Suprapubic skin (tissue), 3 donors: ENCODE data around the gene DBP.

Experiments used
- POLR2A ChIP-seq, 2 donors: fragments of 450-650 bp; IDR thresholded peaks; one replicate each; pipeline ENCODE4 v1.6.1; 2017; ENCODE audit warnings: antibody characterized with exemption in 2 of 2, mild to moderate bottlenecking in 2 of 2, moderate library complexity in 2 of 2
- TF ChIP-seq, protein P1 (sequence below), 2 donors: fragments of 200-600 bp in 1 of 2; fragments of 450-650 bp in 1 of 2; sonication (generic) in 1 of 2; IDR thresholded peaks; one replicate each; pipeline ENCODE4 v1.5.1; 2016 to 2019; ENCODE audit warnings: antibody characterized with exemption in 2 of 2, mild to moderate bottlenecking in 1 of 2, moderate library complexity in 1 of 2

DNA sequence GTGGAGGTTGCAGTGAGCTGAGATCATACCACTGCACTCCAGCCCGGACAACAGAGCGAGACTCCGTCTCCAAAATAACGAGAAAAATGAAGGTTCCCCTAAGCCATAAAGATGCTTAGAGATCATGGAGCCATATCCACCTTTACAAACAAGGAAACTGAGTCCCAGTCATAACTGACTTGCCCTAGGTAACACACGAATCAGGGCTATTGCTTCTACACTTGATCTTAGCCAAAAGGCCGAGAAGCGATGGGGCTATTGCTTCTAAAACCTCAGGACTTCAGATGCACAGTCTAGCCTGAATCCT, 3.2 kb downstream of the DBP start:
- no peak for TF ChIP-seq POLR2A (IDR thresholded peaks at IDR 0.05)
- TF ChIP-seq, protein P1, sequence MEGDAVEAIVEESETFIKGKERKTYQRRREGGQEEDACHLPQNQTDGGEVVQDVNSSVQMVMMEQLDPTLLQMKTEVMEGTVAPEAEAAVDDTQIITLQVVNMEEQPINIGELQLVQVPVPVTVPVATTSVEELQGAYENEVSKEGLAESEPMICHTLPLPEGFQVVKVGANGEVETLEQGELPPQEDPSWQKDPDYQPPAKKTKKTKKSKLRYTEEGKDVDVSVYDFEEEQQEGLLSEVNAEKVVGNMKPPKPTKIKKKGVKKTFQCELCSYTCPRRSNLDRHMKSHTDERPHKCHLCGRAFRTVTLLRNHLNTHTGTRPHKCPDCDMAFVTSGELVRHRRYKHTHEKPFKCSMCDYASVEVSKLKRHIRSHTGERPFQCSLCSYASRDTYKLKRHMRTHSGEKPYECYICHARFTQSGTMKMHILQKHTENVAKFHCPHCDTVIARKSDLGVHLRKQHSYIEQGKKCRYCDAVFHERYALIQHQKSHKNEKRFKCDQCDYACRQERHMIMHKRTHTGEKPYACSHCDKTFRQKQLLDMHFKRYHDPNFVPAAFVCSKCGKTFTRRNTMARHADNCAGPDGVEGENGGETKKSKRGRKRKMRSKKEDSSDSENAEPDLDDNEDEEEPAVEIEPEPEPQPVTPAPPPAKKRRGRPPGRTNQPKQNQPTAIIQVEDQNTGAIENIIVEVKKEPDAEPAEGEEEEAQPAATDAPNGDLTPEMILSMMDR (IDR thresholded peaks at IDR 0.05), result no peak
